SK-N-SH (cell line): Measurements from ENCODE around the gene MT1F. TPM values are rescaled to one million over a fixed set of nuclear protein-coding genes. Genes with fewer than 3 reads are reported as not detected.

Source experiments
- CTCF ChIA-PET: fragments of 300-600, 350-600 bp; formaldehyde crosslinking; extraction: SDS; loops from one replicate; lab custom pipeline; 2021; lab: Yijun Ruan, JAX
- POLR2A ChIA-PET: fragments of 350-600 bp; sonication (Branson Sonifier 250); formaldehyde crosslinking; extraction: SDS; loops from one replicate; lab custom pipeline; 2020; ENCODE audit warnings: antibody characterized with exemption, inconsistent platforms; lab: Yijun Ruan, JAX
- DNase-seq: peaks from one replicate; pipeline ENCODE4 v3.0.0; 2012
- H2AFZ ChIP-seq: fragments of 200-600 bp; sonication (generic); 2 replicates; pipeline ENCODE4 v1.8.1; 2016; ENCODE audit warnings: antibody characterized with exemption, mild to moderate bottlenecking, low read depth
- H3F3A ChIP-seq: fragments of 200-600 bp; sonication (generic); replicated peaks from 2 replicates; pipeline ENCODE3; 2016; ENCODE audit warnings: antibody characterized with exemption, mild to moderate bottlenecking; ENCODE audit not compliant: insufficient read depth
- H3K27ac ChIP-seq, 2 experiments: fragments of 200-500 bp in 1 of 2; fragments of 200-600 bp in 1 of 2; sonication (Bioruptor generic) in 1 of 2; sonication (generic), shearing (Covaris generic) in 1 of 2; 2 replicates each; pipeline versions ENCODE4 v1.5.1 to v1.6.1; 2014 to 2016; ENCODE audit warnings: low read depth in 2 of 2, inconsistent platforms in 1 of 2, low read length in 1 of 2, mild to moderate bottlenecking in 1 of 2, mixed read lengths in 1 of 2
- H3K27me3 ChIP-seq: fragments of 200-600 bp; sonication (generic), shearing (Covaris generic); 2 replicates; pipeline ENCODE4 v1.6.1; 2016; ENCODE audit warnings: mixed run types; ENCODE audit not compliant: insufficient read depth
- H3K36me3 ChIP-seq, 2 experiments: fragments of 200-500 bp in 1 of 2; fragments of 200-600 bp in 1 of 2; sonication (Bioruptor generic) in 1 of 2; sonication (generic) in 1 of 2; replicated peaks in 1 of 2; 2 replicates each; pipeline versions ENCODE3 to v1.5.1; 2014 to 2016; ENCODE audit warnings: low read length in 1 of 2, mild to moderate bottlenecking in 1 of 2; ENCODE audit not compliant: insufficient read depth in 2 of 2, control insufficient read depth in 1 of 2
- H3K4me1 ChIP-seq, 2 experiments: fragments of 200-500 bp in 1 of 2; fragments of 200-600 bp in 1 of 2; sonication (Bioruptor generic) in 1 of 2; sonication (generic), shearing (Covaris generic) in 1 of 2; 2 replicates each; pipeline versions ENCODE4 v1.5.1 to v1.6.1; 2014 to 2016; ENCODE audit warnings: low read depth in 1 of 2, low read length in 1 of 2, mixed run types in 1 of 2; ENCODE audit not compliant: insufficient read depth in 2 of 2, control insufficient read depth in 1 of 2
- H3K4me2 ChIP-seq: fragments of 200-600 bp; sonication (generic), shearing (Covaris generic); 2 replicates; pipeline ENCODE4 v1.6.1; 2017; ENCODE audit warnings: mixed run types
- H3K4me3 ChIP-seq, 2 experiments: fragments of 200-500 bp in 1 of 2; fragments of 200-600 bp in 1 of 2; sonication (Bioruptor generic) in 1 of 2; sonication (generic), shearing (Covaris generic) in 1 of 2; 2 replicates each; pipeline versions ENCODE4 v1.5.1 to v1.8.1; 2014 to 2016; ENCODE audit warnings: low read depth in 2 of 2, inconsistent platforms in 1 of 2, low read length in 1 of 2, mild to moderate bottlenecking in 1 of 2, mixed read lengths in 1 of 2, moderate library complexity in 1 of 2
- H3K79me2 ChIP-seq: fragments of 200-600 bp; sonication (generic); 2 replicates; pipeline ENCODE4 v1.8.1; 2017; ENCODE audit warnings: mild to moderate bottlenecking; ENCODE audit not compliant: insufficient read depth
- H3K9ac ChIP-seq: fragments of 200-600 bp; sonication (generic); 2 replicates; pipeline ENCODE4 v1.6.1; 2017; ENCODE audit warnings: mixed run types
- H3K9me2 ChIP-seq: fragments of 200-600 bp; sonication (generic); 2 replicates; pipeline ENCODE4 v1.6.1; 2017; ENCODE audit warnings: mixed run types
- H3K9me3 ChIP-seq: fragments of 200-600 bp; sonication (generic); 2 replicates; pipeline ENCODE4 v1.6.1; 2017; ENCODE audit warnings: mixed run types, mild to moderate bottlenecking, moderate library complexity
- H4K20me1 ChIP-seq: fragments of 200-600 bp; sonication (generic); 2 replicates; pipeline ENCODE4 v1.6.1; 2017; ENCODE audit warnings: mild to moderate bottlenecking, mixed run types; ENCODE audit not compliant: insufficient read depth
- EP300 ChIP-seq, 2 experiments: IDR thresholded peaks; 2 replicates each; pipeline versions ENCODE4 v1.4.0 to v1.6.1; 2012; ENCODE audit warnings: borderline replicate concordance in 1 of 2, low read depth in 1 of 2, low read length in 1 of 2
- EZH2phosphoT487 ChIP-seq: fragments of 200-600 bp; sonication (generic); IDR thresholded peaks from 2 replicates; pipeline ENCODE4 v1.6.1; 2017; ENCODE audit warnings: low read depth, mixed run types, mild to moderate bottlenecking, antibody characterized with exemption, moderate library complexity, borderline replicate concordance
- GATA2 ChIP-seq: sonication (generic); formaldehyde crosslinking; IDR thresholded peaks from 2 replicates; pipeline ENCODE4 v1.5.0; 2020; ENCODE audit warnings: mild to moderate bottlenecking, missing genetic modification reagents
- NFIC ChIP-seq: IDR thresholded peaks from 2 replicates; pipeline ENCODE4 v1.4.0; 2012; ENCODE audit warnings: borderline replicate concordance
- NRF1 ChIP-seq: IDR thresholded peaks from 2 replicates; pipeline ENCODE4 v1.6.1; 2012; ENCODE audit warnings: low read depth, mild to moderate bottlenecking, low read length
- RCOR1 ChIP-seq: fragments of 150-350 bp; IDR thresholded peaks from 2 replicates; pipeline ENCODE4 v1.6.1; 2017; ENCODE audit warnings: antibody characterized with exemption, low read length
- WGBS: methylation state at CpG from one replicate; pipeline ENCODE4 v1.1.6; 2017; ENCODE audit warnings: low lambda C conversion rate; 5-methylcytosine and 5-hydroxymethylcytosine counted together
- polyA plus RNA-seq, 3 experiments: library from polyadenylated mRNA; depleted of rRNA; stranded (reverse); fragments of >200 nt; gene quantifications; 2 replicates each; pipeline ENCODE4 v1.2.3, GENCODE V29; 2012
- TF ChIP-seq, protein P1 (sequence below): IDR thresholded peaks from 2 replicates; pipeline ENCODE4 v1.6.1; 2012; ENCODE audit warnings: mild to moderate bottlenecking, low read depth, low read length, moderate library complexity
- TF ChIP-seq, protein P2 (sequence below): fragments of 200-600 bp; sonication (generic); IDR thresholded peaks from 2 replicates; pipeline ENCODE4 v1.6.1; 2017; ENCODE audit warnings: antibody characterized with exemption, mild to moderate bottlenecking, moderate library complexity
- TF ChIP-seq, protein P3 (sequence below): IDR thresholded peaks from 2 replicates; pipeline ENCODE4 v1.4.0; 2012; ENCODE audit warnings: low read depth, borderline replicate concordance

The MT1F gene
- polyA plus RNA-seq, 1 of the 3 experiments (the other 2 are of a cell fraction), result 13.0 TPM

DNA sequence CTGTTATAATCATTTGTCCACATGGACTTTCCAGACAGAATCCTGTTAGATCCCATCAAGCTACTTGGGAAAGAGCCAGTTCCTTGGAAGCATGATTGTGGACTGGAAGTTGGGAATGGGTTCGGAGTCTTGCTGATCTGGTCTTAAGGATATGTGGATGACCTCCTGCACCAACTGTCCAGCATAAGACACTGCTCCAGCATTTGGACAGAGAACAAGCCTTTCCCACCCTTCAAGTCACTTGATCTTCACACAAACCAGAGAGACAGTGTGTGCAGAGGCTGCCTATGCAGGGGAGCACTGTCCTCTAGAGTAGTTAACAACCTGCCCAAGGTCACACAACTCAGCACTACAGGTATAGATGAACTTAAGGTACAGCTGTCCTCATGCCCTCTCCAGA, 11.9 kb upstream of the MT1F start:
- TF ChIP-seq, protein P1, sequence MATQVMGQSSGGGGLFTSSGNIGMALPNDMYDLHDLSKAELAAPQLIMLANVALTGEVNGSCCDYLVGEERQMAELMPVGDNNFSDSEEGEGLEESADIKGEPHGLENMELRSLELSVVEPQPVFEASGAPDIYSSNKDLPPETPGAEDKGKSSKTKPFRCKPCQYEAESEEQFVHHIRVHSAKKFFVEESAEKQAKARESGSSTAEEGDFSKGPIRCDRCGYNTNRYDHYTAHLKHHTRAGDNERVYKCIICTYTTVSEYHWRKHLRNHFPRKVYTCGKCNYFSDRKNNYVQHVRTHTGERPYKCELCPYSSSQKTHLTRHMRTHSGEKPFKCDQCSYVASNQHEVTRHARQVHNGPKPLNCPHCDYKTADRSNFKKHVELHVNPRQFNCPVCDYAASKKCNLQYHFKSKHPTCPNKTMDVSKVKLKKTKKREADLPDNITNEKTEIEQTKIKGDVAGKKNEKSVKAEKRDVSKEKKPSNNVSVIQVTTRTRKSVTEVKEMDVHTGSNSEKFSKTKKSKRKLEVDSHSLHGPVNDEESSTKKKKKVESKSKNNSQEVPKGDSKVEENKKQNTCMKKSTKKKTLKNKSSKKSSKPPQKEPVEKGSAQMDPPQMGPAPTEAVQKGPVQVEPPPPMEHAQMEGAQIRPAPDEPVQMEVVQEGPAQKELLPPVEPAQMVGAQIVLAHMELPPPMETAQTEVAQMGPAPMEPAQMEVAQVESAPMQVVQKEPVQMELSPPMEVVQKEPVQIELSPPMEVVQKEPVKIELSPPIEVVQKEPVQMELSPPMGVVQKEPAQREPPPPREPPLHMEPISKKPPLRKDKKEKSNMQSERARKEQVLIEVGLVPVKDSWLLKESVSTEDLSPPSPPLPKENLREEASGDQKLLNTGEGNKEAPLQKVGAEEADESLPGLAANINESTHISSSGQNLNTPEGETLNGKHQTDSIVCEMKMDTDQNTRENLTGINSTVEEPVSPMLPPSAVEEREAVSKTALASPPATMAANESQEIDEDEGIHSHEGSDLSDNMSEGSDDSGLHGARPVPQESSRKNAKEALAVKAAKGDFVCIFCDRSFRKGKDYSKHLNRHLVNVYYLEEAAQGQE, result peak; percentile 82
- TF ChIP-seq GATA2, result no peak
- no peak for TF ChIP-seq NRF1
- TF ChIP-seq NFIC, result no peak
- no peak for TF ChIP-seq EZH2phosphoT487
- TF ChIP-seq RCOR1, result no peak
- TF ChIP-seq EP300 (IDR thresholded peaks at IDR 0.05; ENCODE audit: borderline replicate concordance in 1 of 2, low read depth in 1 of 2, low read length in 1 of 2), result no peak
- TF ChIP-seq, protein P2, sequence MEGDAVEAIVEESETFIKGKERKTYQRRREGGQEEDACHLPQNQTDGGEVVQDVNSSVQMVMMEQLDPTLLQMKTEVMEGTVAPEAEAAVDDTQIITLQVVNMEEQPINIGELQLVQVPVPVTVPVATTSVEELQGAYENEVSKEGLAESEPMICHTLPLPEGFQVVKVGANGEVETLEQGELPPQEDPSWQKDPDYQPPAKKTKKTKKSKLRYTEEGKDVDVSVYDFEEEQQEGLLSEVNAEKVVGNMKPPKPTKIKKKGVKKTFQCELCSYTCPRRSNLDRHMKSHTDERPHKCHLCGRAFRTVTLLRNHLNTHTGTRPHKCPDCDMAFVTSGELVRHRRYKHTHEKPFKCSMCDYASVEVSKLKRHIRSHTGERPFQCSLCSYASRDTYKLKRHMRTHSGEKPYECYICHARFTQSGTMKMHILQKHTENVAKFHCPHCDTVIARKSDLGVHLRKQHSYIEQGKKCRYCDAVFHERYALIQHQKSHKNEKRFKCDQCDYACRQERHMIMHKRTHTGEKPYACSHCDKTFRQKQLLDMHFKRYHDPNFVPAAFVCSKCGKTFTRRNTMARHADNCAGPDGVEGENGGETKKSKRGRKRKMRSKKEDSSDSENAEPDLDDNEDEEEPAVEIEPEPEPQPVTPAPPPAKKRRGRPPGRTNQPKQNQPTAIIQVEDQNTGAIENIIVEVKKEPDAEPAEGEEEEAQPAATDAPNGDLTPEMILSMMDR, result no peak
- TF ChIP-seq, protein P3, sequence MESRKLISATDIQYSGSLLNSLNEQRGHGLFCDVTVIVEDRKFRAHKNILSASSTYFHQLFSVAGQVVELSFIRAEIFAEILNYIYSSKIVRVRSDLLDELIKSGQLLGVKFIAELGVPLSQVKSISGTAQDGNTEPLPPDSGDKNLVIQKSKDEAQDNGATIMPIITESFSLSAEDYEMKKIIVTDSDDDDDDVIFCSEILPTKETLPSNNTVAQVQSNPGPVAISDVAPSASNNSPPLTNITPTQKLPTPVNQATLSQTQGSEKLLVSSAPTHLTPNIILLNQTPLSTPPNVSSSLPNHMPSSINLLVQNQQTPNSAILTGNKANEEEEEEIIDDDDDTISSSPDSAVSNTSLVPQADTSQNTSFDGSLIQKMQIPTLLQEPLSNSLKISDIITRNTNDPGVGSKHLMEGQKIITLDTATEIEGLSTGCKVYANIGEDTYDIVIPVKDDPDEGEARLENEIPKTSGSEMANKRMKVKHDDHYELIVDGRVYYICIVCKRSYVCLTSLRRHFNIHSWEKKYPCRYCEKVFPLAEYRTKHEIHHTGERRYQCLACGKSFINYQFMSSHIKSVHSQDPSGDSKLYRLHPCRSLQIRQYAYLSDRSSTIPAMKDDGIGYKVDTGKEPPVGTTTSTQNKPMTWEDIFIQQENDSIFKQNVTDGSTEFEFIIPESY, result no peak
- Histone ChIP-seq H3K36me3 (no peaks in the 10 kb centered on the region), H3K9ac (no peak overlapping the region), H3K4me1 (peaks cover 0 to 7% of the 10 kb centered on the region in 2 experiments; a peak in 2 of 4 replicates), H2AFZ (no peak overlapping the region), H3K9me3 (no peaks in the 10 kb centered on the region), H4K20me1 (no peaks in the 10 kb centered on the region), H3K4me2 (no peak overlapping the region), H3F3A (no peaks in the 10 kb centered on the region), H3K27me3 (0 out of 2 replicates have a peak, but pooled peaks cover 19% of the 10 kb centered on the region), H3K79me2 (no peaks in the 10 kb centered on the region), H3K27ac (no peak overlapping the region), H3K9me2 (no peaks in the 10 kb centered on the region), H3K4me3 (no peak overlapping the region)
- no peak for DNase-seq
- WGBS, result 0% methylated on average over 1 of the region's 1 CpG
- CTCF ChIA-PET, result no interaction called here
- POLR2A ChIA-PET, result no interaction called here
